ENCODE measurements around the gene UBAP1.

GRCh38 chr9:34157318-34157717 lies 21.5 kb upstream of the UBAP1 start:
- TF ChIP-seq, protein P1, sequence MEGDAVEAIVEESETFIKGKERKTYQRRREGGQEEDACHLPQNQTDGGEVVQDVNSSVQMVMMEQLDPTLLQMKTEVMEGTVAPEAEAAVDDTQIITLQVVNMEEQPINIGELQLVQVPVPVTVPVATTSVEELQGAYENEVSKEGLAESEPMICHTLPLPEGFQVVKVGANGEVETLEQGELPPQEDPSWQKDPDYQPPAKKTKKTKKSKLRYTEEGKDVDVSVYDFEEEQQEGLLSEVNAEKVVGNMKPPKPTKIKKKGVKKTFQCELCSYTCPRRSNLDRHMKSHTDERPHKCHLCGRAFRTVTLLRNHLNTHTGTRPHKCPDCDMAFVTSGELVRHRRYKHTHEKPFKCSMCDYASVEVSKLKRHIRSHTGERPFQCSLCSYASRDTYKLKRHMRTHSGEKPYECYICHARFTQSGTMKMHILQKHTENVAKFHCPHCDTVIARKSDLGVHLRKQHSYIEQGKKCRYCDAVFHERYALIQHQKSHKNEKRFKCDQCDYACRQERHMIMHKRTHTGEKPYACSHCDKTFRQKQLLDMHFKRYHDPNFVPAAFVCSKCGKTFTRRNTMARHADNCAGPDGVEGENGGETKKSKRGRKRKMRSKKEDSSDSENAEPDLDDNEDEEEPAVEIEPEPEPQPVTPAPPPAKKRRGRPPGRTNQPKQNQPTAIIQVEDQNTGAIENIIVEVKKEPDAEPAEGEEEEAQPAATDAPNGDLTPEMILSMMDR (tag by site-specific recombination; IDR thresholded peaks at IDR 0.05) = no peak
- TF ChIP-seq KLF1 (tag by site-specific recombination; IDR thresholded peaks at IDR 0.05) = no peak
- TF ChIP-seq, protein P2, sequence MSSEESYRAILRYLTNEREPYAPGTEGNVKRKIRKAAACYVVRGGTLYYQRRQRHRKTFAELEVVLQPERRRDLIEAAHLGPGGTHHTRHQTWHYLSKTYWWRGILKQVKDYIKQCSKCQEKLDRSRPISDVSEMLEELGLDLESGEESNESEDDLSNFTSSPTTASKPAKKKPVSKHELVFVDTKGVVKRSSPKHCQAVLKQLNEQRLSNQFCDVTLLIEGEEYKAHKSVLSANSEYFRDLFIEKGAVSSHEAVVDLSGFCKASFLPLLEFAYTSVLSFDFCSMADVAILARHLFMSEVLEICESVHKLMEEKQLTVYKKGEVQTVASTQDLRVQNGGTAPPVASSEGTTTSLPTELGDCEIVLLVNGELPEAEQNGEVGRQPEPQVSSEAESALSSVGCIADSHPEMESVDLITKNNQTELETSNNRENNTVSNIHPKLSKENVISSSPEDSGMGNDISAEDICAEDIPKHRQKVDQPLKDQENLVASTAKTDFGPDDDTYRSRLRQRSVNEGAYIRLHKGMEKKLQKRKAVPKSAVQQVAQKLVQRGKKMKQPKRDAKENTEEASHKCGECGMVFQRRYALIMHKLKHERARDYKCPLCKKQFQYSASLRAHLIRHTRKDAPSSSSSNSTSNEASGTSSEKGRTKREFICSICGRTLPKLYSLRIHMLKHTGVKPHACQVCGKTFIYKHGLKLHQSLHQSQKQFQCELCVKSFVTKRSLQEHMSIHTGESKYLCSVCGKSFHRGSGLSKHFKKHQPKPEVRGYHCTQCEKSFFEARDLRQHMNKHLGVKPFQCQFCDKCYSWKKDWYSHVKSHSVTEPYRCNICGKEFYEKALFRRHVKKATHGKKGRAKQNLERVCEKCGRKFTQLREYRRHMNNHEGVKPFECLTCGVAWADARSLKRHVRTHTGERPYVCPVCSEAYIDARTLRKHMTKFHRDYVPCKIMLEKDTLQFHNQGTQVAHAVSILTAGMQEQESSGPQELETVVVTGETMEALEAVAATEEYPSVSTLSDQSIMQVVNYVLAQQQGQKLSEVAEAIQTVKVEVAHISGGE (tag by site-specific recombination; conservative IDR thresholded peaks at IDR 0.05; ENCODE audit: low read depth) = no peak

All from HEK293 (cell line).